HG03139 (cell line): Measurements from ENCODE around the gene SPOCK1.
"Not testable (repeated sequence)": the region's sequence is repeated elsewhere in the genome, so short reads cannot be mapped to it uniquely, and the experiment has no call there.

ENCODE experiments used
- ATAC-seq: cut with Tn5 transposase; IDR thresholded peaks from one replicate; pipeline ENCODE4 v1.9.1; 2021; ENCODE audit not compliant: unreplicated experiment

Gene SPOCK1

GRCh38 chr5:137269274-137269673, 229.9 kb downstream of the SPOCK1 start:
- no peak for ATAC-seq

- ATAC-seq: no peak
Measured at GRCh38 chr5:137268646-137269045, 230.5 kb downstream of the SPOCK1 start.

GRCh38 chr5:137266186-137266585, 232.9 kb downstream of the SPOCK1 start:
- no peak for ATAC-seq

GRCh38 chr5:137265457-137265856, 233.7 kb downstream of the SPOCK1 start:
- no peak for ATAC-seq

GRCh38 chr5:137264573-137264972, 234.6 kb downstream of the SPOCK1 start:
- ATAC-seq: no peak

GRCh38 chr5:137264041-137264440, 235.1 kb downstream of the SPOCK1 start:
- no peak for ATAC-seq

- ATAC-seq: no peak
Measured at GRCh38 chr5:137263371-137264005, 235.6 kb downstream of the SPOCK1 start.

- ATAC-seq: no peak
Measured at GRCh38 chr5:137262818-137263217, 236.3 kb downstream of the SPOCK1 start.

GRCh38 chr5:137260820-137261695, 238.1 kb downstream of the SPOCK1 start:
- ATAC-seq: no peak

GRCh38 chr5:137259115-137259514, 240.0 kb downstream of the SPOCK1 start:
- not testable (repeated sequence) for ATAC-seq

GRCh38 chr5:137254119-137255090, 244.7 kb downstream of the SPOCK1 start:
- no peak for ATAC-seq

- ATAC-seq: no peak
Measured at GRCh38 chr5:137252512-137252911, 246.6 kb downstream of the SPOCK1 start.

GRCh38 chr5:137250421-137250820, 248.7 kb downstream of the SPOCK1 start:
- ATAC-seq: no peak

GRCh38 chr5:137248527-137248926, 250.6 kb downstream of the SPOCK1 start:
- no peak for ATAC-seq

GRCh38 chr5:137245438-137245837, 253.7 kb downstream of the SPOCK1 start:
- no peak for ATAC-seq

- ATAC-seq: no peak
Measured at GRCh38 chr5:137240285-137240684, 258.8 kb downstream of the SPOCK1 start.

- no peak for ATAC-seq
Measured at GRCh38 chr5:137236849-137237507, 262.1 kb downstream of the SPOCK1 start.

GRCh38 chr5:137236252-137236651, 262.9 kb downstream of the SPOCK1 start:
- no peak for ATAC-seq

GRCh38 chr5:137234973-137235943, 263.9 kb downstream of the SPOCK1 start:
- ATAC-seq: no peak
